Skeletal muscle satellite cell (primary cell): ENCODE measurements around the gene PSTPIP1.

Experiments used
- H3K27me3 ChIP-seq: 2 replicates; pipeline ENCODE4 v1.7.0; 2013; ENCODE audit warnings: low read length; ENCODE audit not compliant: control insufficient read depth, insufficient read depth
- H3K36me3 ChIP-seq: 2 replicates; pipeline ENCODE4 v1.7.0; 2013; ENCODE audit warnings: mild to moderate bottlenecking, control low read depth, low read length; ENCODE audit not compliant: insufficient read depth
- H3K4me1 ChIP-seq: 2 replicates; pipeline ENCODE4 v1.7.0; 2013; ENCODE audit warnings: low read length; ENCODE audit not compliant: control insufficient read depth, insufficient read depth
- H3K4me2 ChIP-seq: 2 replicates; pipeline ENCODE4 v1.7.0; 2013; ENCODE audit warnings: mild to moderate bottlenecking, low read length
- H3K4me3 ChIP-seq: 2 replicates; pipeline ENCODE4 v1.7.0; 2013; ENCODE audit warnings: low read length
- H3K9ac ChIP-seq: 2 replicates; pipeline ENCODE4 v1.7.0; 2013; ENCODE audit warnings: mild to moderate bottlenecking, low read depth, low read length, moderate library complexity
- H3K9me3 ChIP-seq: replicated peaks from 2 replicates; pipeline ENCODE4 v1.7.0; 2013; ENCODE audit warnings: mild to moderate bottlenecking, control low read depth, low read length

PSTPIP1 gene

DNA sequence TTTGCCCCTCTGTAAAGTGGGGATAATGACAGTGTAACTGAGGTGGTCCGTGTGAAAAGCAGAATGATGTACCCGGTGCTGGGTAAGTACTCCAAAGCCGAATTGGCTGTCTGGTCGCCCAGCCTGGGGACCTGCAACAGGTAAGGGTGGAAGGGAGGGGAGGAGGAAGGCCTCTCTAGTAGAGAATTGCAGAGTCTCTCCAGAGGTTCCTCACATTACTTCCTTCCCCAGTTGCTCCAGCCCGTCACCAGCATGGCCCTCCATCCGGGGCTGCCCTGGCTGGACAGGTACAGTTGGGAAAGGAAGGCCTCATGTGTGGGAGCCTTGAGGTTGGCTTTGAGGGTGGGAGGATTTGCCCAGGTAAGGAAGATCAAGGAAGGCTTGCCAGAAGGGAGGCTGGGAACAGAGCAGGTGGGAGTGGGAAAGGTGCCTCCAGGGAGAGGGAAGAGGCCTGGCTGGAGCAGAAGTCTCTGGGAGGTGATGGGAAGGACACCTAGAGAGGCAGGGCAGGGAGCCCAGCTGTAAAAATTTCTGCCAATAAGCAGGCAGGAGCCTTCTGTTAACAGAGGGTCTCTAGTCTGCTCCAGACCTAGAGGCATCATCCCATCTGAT lies 1.7 kb upstream of the PSTPIP1 start:
- no peaks in the 10 kb centered on the region for H3K9me3 ChIP-seq
- H3K36me3 ChIP-seq, result no peaks in the 10 kb centered on the region
- H3K4me1 ChIP-seq, result peaks cover 17% of the 10 kb centered on the region
- H3K27me3 ChIP-seq, result peaks cover 6% of the 10 kb centered on the region
- H3K9ac ChIP-seq, result no peak overlapping the region
- no peak overlapping the region for H3K4me2 ChIP-seq
- H3K4me3 ChIP-seq, result no peak overlapping the region

- H3K4me2 ChIP-seq, result no peak overlapping the region
- H3K36me3 ChIP-seq, result no peaks in the 10 kb centered on the region
- H3K9ac ChIP-seq, result no peak overlapping the region
- no peak overlapping the region for H3K4me3 ChIP-seq
- no peaks in the 10 kb centered on the region for H3K9me3 ChIP-seq
- H3K27me3 ChIP-seq, result peaks cover 6% of the 10 kb centered on the region
- H3K4me1 ChIP-seq, result peaks cover 17% of the 10 kb centered on the region
Observed at GRCh38 chr15:76994001-76994400, 925 bp upstream of the PSTPIP1 start.

DNA sequence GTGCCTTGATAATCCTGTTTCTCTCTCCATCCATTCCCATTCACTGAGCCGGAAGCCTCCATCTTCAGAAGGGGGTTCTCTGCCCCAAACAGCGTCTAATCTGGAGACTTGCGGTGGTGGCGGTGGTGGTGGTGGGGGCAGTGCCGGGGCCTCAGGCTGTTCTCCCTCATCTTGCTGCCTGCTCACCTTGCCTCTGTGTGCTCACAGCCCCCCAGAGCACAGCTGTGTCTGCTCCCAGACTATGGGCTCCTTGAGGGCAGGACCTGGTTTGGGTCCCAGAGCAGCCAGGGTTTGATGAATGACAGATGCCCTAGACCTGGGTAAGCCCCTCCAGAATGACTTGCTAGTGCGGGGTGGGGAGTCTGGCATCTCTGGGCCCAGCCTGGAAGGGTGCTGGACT lies 430 bp upstream of the PSTPIP1 start:
- Histone ChIP-seq H3K4me1 (peaks cover 17% of the 10 kb centered on the region), H3K4me3 (no peak overlapping the region), H3K36me3 (no peaks in the 10 kb centered on the region), H3K9me3 (no peaks in the 10 kb centered on the region), H3K4me2 (no peak overlapping the region), H3K9ac (no peak overlapping the region), H3K27me3 (peaks cover 6% of the 10 kb centered on the region)

DNA sequence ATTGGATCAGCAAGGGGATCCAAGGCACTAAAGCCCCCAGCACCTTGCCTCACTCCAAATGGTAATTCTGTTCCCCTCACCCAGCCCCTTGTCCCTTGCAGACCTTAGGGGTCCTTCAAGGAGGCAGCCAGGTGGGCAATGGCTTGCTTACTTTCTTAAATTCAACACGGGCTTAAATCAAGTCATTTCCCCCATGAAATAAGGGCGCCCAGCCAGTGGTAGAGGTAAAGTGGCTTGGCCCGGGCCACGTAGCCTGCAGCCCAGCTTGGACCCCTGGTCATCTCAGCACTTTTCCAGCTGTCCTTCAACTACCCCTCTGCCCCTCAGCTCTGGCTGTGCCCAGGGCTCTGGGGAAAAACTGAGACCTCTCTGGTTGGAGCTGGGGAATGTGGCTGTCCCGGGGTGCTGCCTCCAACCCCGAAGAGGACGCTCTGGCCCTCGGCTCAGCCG lies 1.2 kb downstream of the PSTPIP1 start:
- H3K9me3 ChIP-seq, result no peaks in the 10 kb centered on the region
- H3K9ac ChIP-seq, result peak overlapping the region; percentile 29
- no peaks in the 10 kb centered on the region for H3K27me3 ChIP-seq
- no peak overlapping the region for H3K4me2 ChIP-seq
- H3K4me3 ChIP-seq, result no peak overlapping the region
- peaks cover 17% of the 10 kb centered on the region for H3K4me1 ChIP-seq
- no peaks in the 10 kb centered on the region for H3K36me3 ChIP-seq

- Histone ChIP-seq H3K9me3 (no peaks in the 10 kb centered on the region), H3K9ac (peak overlapping the region; percentile 29), H3K4me2 (peak overlapping the region; percentile 28), H3K36me3 (no peaks in the 10 kb centered on the region), H3K27me3 (no peaks in the 10 kb centered on the region), H3K4me1 (peaks cover 17% of the 10 kb centered on the region), H3K4me3 (no peak overlapping the region)
Observed at GRCh38 chr15:76996526-76997401, 1.8 kb downstream of the PSTPIP1 start.

GRCh38 chr15:76998663-76999285 lies 3.8 kb downstream of the PSTPIP1 start:
- H3K9ac ChIP-seq, result no peak overlapping the region
- H3K9me3 ChIP-seq, result no peaks in the 10 kb centered on the region
- no peak overlapping the region for H3K4me3 ChIP-seq
- H3K4me2 ChIP-seq, result no peak overlapping the region
- no peaks in the 10 kb centered on the region for H3K36me3 ChIP-seq
- H3K27me3 ChIP-seq, result peaks cover 5% of the 10 kb centered on the region
- H3K4me1 ChIP-seq, result peaks cover 17% of the 10 kb centered on the region

DNA sequence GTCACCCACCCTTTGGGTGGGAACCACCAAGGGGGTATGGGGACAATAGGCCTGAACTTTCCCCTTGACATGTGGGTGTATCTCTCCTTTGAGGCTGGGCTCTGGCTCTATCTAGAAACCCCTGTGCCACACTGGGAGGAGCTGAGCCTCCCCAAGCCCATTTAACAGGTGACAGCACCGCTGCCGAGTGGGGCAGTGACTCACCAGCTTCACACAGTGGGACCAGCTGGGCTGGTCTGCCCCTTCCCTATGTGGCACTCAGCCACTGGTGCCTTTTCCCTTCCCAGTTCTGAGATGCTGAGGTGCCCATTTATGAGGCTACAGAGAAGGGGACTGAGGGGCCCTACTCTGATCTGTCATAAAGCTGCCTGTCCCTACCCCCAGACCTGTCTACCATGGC lies 5.1 kb downstream of the PSTPIP1 start:
- no peak overlapping the region for H3K4me3 ChIP-seq
- H3K36me3 ChIP-seq, result no peaks in the 10 kb centered on the region
- no peaks in the 10 kb centered on the region for H3K9me3 ChIP-seq
- peaks cover 17% of the 10 kb centered on the region for H3K4me1 ChIP-seq
- no peak overlapping the region for H3K4me2 ChIP-seq
- peaks cover 5% of the 10 kb centered on the region for H3K27me3 ChIP-seq
- no peak overlapping the region for H3K9ac ChIP-seq

- H3K9ac ChIP-seq, result no peak overlapping the region
- no peaks in the 10 kb centered on the region for H3K36me3 ChIP-seq
- peaks cover 10% of the 10 kb centered on the region for H3K4me1 ChIP-seq
- H3K4me3 ChIP-seq, result no peak overlapping the region
- H3K27me3 ChIP-seq, result peaks cover 11% of the 10 kb centered on the region
- H3K9me3 ChIP-seq, result no peaks in the 10 kb centered on the region
- H3K4me2 ChIP-seq, result no peak overlapping the region
Observed at GRCh38 chr15:77001351-77001750, 6.4 kb downstream of the PSTPIP1 start.

DNA sequence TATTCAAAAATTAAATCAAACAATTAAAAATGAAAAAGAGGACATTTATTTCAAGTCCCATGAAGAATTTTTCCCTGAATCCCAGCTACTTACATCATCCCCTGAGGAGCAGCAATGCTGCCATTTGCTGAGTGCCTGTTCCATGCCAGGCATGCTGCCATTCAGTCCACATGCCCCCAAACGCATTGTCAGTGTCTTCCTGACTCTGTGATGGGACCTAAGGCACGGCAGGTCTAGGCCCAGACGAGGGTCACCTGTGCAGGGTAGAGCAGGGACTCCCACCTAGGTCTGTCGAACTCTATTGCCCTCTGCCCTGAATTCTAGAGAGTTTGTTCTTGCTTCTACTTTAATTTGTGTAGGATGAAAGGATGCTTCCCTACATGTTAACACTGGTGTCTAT lies 7.0 kb downstream of the PSTPIP1 start:
- Histone ChIP-seq H3K4me1 (peaks cover 4% of the 10 kb centered on the region), H3K9ac (no peak overlapping the region), H3K36me3 (no peaks in the 10 kb centered on the region), H3K4me3 (no peak overlapping the region), H3K9me3 (no peaks in the 10 kb centered on the region), H3K27me3 (peaks cover 17% of the 10 kb centered on the region), H3K4me2 (no peak overlapping the region)

DNA sequence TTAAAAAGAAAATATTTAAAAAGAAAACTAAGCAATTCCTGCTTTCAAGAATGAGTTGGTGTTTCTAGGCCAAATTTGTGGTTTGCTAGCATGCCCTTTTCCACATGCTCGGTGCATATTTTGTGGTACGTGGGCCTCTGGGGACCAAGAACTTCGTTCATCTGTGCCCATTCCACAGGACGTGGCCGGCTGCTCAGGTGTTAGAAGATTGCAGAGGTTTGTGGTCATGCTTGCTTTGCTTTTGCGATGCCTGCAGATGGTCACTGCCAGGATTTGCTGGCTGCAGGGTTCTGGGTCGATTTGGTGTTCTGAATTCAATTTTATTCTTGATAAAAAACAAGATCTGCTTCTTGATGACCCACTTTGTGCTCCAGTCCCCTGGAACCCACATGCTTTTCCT lies 7.5 kb downstream of the PSTPIP1 start:
- Histone ChIP-seq H3K27me3 (peaks cover 19% of the 10 kb centered on the region), H3K36me3 (no peaks in the 10 kb centered on the region), H3K9ac (no peak overlapping the region), H3K4me3 (no peak overlapping the region), H3K4me1 (peaks cover 2% of the 10 kb centered on the region), H3K4me2 (no peak overlapping the region), H3K9me3 (no peaks in the 10 kb centered on the region)

DNA sequence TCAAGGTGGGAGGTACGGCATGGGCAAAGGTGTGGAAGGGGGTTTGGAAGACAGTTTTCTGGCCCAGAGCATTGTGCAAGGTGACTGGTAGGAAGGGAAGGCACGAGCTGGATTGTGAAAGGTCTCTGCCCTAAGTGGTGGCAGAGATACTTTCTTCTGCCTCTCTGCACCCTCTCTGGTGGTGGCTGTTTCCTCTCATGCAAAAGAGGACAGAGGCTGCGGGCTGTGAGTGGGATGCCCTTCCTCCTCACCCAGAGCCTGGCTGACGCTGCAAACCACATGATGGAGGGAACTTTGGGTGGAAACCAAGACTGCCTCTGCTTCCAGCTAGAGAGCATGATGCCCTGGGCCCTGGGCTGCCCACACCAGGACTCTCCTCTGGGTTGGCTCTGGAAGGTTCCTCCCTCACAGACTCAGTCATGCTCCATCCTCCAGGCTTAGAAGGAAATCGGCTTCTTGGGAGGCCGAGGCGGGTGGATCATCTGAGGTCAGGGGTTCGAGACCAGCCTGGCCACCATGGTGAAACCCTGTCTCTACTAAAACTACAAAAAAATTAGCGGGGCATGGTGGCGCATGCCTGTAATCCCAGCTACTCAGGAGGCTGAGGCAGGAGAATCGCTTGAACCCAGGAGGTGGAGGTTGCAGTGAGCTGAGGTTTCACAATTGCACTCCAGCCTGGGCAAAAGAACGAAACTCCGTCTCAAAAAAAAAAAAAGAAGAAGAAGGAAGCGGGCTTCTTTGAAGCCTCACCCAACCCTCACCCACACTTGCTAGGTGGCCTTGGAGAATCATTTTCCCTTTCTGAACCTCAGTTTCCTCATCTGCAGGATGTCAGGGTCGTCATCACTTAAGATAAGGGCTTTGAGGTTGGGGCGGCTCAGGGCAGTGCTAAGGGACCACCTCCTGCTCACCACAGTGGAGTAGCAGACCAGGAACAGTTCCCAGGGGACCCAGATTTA lies 8.3 kb downstream of the PSTPIP1 start:
- no peaks in the 10 kb centered on the region for H3K36me3 ChIP-seq
- no peak overlapping the region for H3K4me3 ChIP-seq
- H3K4me2 ChIP-seq, result no peak overlapping the region
- H3K9ac ChIP-seq, result no peak overlapping the region
- H3K4me1 ChIP-seq, result no peaks in the 10 kb centered on the region
- peaks cover 24% of the 10 kb centered on the region for H3K27me3 ChIP-seq
- no peaks in the 10 kb centered on the region for H3K9me3 ChIP-seq
